C4-2B (cell line): ENCODE results near the gene ADAMTS1.

Experiments
- CTCF ChIP-seq: fragments of 450-650 bp; conservative IDR thresholded peaks from 2 replicates; pipeline ENCODE4 v1.5.1; 2017; ENCODE audit warnings: mild to moderate bottlenecking
- ZFX ChIP-seq: fragments of 450-650 bp; IDR thresholded peaks from 2 replicates; pipeline ENCODE4 v1.6.1; 2017

GRCh38 chr21:26819740-26820324, 25.4 kb downstream of the ADAMTS1 start:
- no peak for TF ChIP-seq CTCF
- TF ChIP-seq ZFX = no peak
